Neuron (in vitro differentiated cells): ENCODE measurements around the gene PRPF31.
"Not testable (repeated sequence)": the region's sequence is repeated elsewhere in the genome, so short reads cannot be mapped to it uniquely, and the experiment has no call there.

ENCODE experiments used
- H2AFZ ChIP-seq: one replicate; pipeline ENCODE4 v1.6.1; 2013; ENCODE audit warnings: low read depth, mild to moderate bottlenecking, inconsistent platforms, low read length, moderate library complexity
- H3K27me3 ChIP-seq: one replicate; pipeline ENCODE4 v1.6.1; 2013; ENCODE audit warnings: low read length; ENCODE audit not compliant: insufficient read depth
- H3K36me3 ChIP-seq: one replicate; pipeline ENCODE4 v1.6.1; 2013; ENCODE audit warnings: low read length; ENCODE audit not compliant: insufficient read depth
- H3K4me1 ChIP-seq: one replicate; pipeline ENCODE4 v1.6.1; 2013; ENCODE audit warnings: low read length; ENCODE audit not compliant: insufficient read depth
- H3K4me3 ChIP-seq: 2 replicates; pipeline ENCODE4 v1.5.1; 2013; ENCODE audit warnings: mild to moderate bottlenecking, low read length, moderate library complexity
- H3K9me3 ChIP-seq: one replicate; pipeline ENCODE4 v1.6.1; 2013; ENCODE audit warnings: low read length

The PRPF31 gene

GRCh38 chr19:54165222-54165621 is 49.7 kb downstream of the PRPF31 start:
- Histone ChIP-seq H3K4me1 (peaks cover 8% of the 10 kb centered on the region), H3K9me3 (peaks cover 13% of the 10 kb centered on the region), H3K27me3 (no peaks in the 10 kb centered on the region), H3K4me3 (no peak overlapping the region), H2AFZ (no peak overlapping the region), H3K36me3 (no peaks in the 10 kb centered on the region)

GRCh38 chr19:54168174-54168917 is 52.8 kb downstream of the PRPF31 start:
- H2AFZ ChIP-seq, result no peak overlapping the region
- H3K4me1 ChIP-seq, result no peaks in the 10 kb centered on the region
- no peaks in the 10 kb centered on the region for H3K27me3 ChIP-seq
- H3K9me3 ChIP-seq, result peaks cover 12% of the 10 kb centered on the region
- no peaks in the 10 kb centered on the region for H3K36me3 ChIP-seq
- H3K4me3 ChIP-seq, result no peak overlapping the region

- Histone ChIP-seq H3K4me1 (no peaks in the 10 kb centered on the region), H3K4me3 (no peak overlapping the region), H2AFZ (no peak overlapping the region), H3K27me3 (no peaks in the 10 kb centered on the region), H3K9me3 (peaks cover 8% of the 10 kb centered on the region), H3K36me3 (no peaks in the 10 kb centered on the region)
Measured at GRCh38 chr19:54169149-54169740, 53.7 kb downstream of the PRPF31 start.

- H3K9me3 ChIP-seq, H3K36me3 ChIP-seq, H3K27me3 ChIP-seq, H2AFZ ChIP-seq, H3K4me3 ChIP-seq, H3K4me1 ChIP-seq: not testable (repeated sequence)
Measured at GRCh38 chr19:54171736-54172431, 56.3 kb downstream of the PRPF31 start.

GRCh38 chr19:54172471-54173358 is 57.2 kb downstream of the PRPF31 start, which contains the start of gene TMC4:
TMC4 (minus strand) TSS chr19:54173160; CDS start chr19:54173117, 43 bp downstream.
- no peak within 1 kb of the TSS for H2AFZ ChIP-seq
- no peaks in the 10 kb centered on the region for H3K9me3 ChIP-seq
- H3K4me1 ChIP-seq, result no peaks in the 10 kb centered on the region
- H3K36me3 ChIP-seq, result peaks cover 3% of the 10 kb centered on the region
- H3K27me3 ChIP-seq, result no peaks in the 10 kb centered on the region
- no peak within 1 kb of the TSS for H3K4me3 ChIP-seq

GRCh38 chr19:54173359-54173699 is 57.8 kb downstream of the PRPF31 start:
- H3K9me3 ChIP-seq, result no peaks in the 10 kb centered on the region
- no peak overlapping the region for H2AFZ ChIP-seq
- H3K27me3 ChIP-seq, result no peaks in the 10 kb centered on the region
- H3K4me3 ChIP-seq, result no peak overlapping the region
- peaks cover 2% of the 10 kb centered on the region for H3K4me1 ChIP-seq
- H3K36me3 ChIP-seq, result peaks cover 7% of the 10 kb centered on the region

- Histone ChIP-seq H2AFZ (no peak overlapping the region), H3K4me3 (no peak overlapping the region), H3K36me3 (peaks cover 12% of the 10 kb centered on the region), H3K9me3 (no peaks in the 10 kb centered on the region), H3K4me1 (peaks cover 11% of the 10 kb centered on the region), H3K27me3 (no peaks in the 10 kb centered on the region)
Measured at GRCh38 chr19:54173951-54174834, 58.6 kb downstream of the PRPF31 start.

GRCh38 chr19:54178581-54179261 is 63.2 kb downstream of the PRPF31 start:
- H3K4me1 ChIP-seq, result peaks cover 29% of the 10 kb centered on the region
- no peak overlapping the region for H3K4me3 ChIP-seq
- no peaks in the 10 kb centered on the region for H3K27me3 ChIP-seq
- peaks cover 24% of the 10 kb centered on the region for H3K36me3 ChIP-seq
- H2AFZ ChIP-seq, result no peak overlapping the region
- no peaks in the 10 kb centered on the region for H3K9me3 ChIP-seq

GRCh38 chr19:54179262-54179852 is 63.8 kb downstream of the PRPF31 start:
- no peaks in the 10 kb centered on the region for H3K9me3 ChIP-seq
- H3K4me3 ChIP-seq, result no peak overlapping the region
- H2AFZ ChIP-seq, result no peak overlapping the region
- H3K36me3 ChIP-seq, result peaks cover 28% of the 10 kb centered on the region
- H3K4me1 ChIP-seq, result peaks cover 29% of the 10 kb centered on the region
- no peaks in the 10 kb centered on the region for H3K27me3 ChIP-seq

GRCh38 chr19:54179921-54180461 is 64.4 kb downstream of the PRPF31 start:
- H3K36me3 ChIP-seq, result peaks cover 28% of the 10 kb centered on the region
- no peak overlapping the region for H2AFZ ChIP-seq
- no peak overlapping the region for H3K4me3 ChIP-seq
- no peaks in the 10 kb centered on the region for H3K27me3 ChIP-seq
- no peaks in the 10 kb centered on the region for H3K9me3 ChIP-seq
- peaks cover 29% of the 10 kb centered on the region for H3K4me1 ChIP-seq

GRCh38 chr19:54180691-54181091 is 65.1 kb downstream of the PRPF31 start:
- Histone ChIP-seq H3K36me3 (peaks cover 28% of the 10 kb centered on the region), H2AFZ (no peak overlapping the region), H3K9me3 (no peaks in the 10 kb centered on the region), H3K27me3 (no peaks in the 10 kb centered on the region), H3K4me1 (peaks cover 29% of the 10 kb centered on the region), H3K4me3 (no peak overlapping the region)
